BJ (cell line): ENCODE data around the gene CNST. TPM values are rescaled to one million over a fixed set of nuclear protein-coding genes. Genes with fewer than 3 reads are reported as not detected.

Experiments
- CTCF ChIA-PET: fragments of 350-600 bp; formaldehyde crosslinking; extraction: SDS; loops from one replicate; lab custom pipeline; 2021; ENCODE audit warnings: antibody characterized with exemption, inconsistent platforms; lab: Yijun Ruan, JAX
- POLR2A ChIA-PET: fragments of 300-600 bp; sonication (Branson Sonifier 250); formaldehyde crosslinking; extraction: SDS; loops from one replicate; lab custom pipeline; 2021; ENCODE audit warnings: antibody characterized with exemption; lab: Charles Lee
- DNase-seq: peaks from one replicate; pipeline ENCODE4 v3.0.0-alpha.2; 2011; ENCODE audit warnings: low read depth
- H3K27me3 ChIP-seq: 2 replicates; pipeline ENCODE4 v1.6.0; 2011; ENCODE audit warnings: low read length; ENCODE audit not compliant: control insufficient read depth, insufficient read depth
- H3K36me3 ChIP-seq: 2 replicates; pipeline ENCODE4 v1.5.1; 2011; ENCODE audit warnings: low read length; ENCODE audit not compliant: control insufficient read depth, insufficient read depth
- H3K4me3 ChIP-seq: 2 replicates; pipeline ENCODE4 v1.5.1; 2011; ENCODE audit warnings: low read depth, mild to moderate bottlenecking, control low read depth, low read length
- polyA plus RNA-seq: library from polyadenylated mRNA; depleted of rRNA; stranded (reverse); fragments of >200 nt; gene quantifications from 2 replicates; pipeline ENCODE4 v1.2.3, GENCODE V29; 2011
- TF ChIP-seq, protein P1 (sequence below): IDR thresholded peaks from 2 replicates; pipeline ENCODE4 v1.5.1; 2011; ENCODE audit warnings: low read depth, mild to moderate bottlenecking, control low read depth, inconsistent platforms, low read length, moderate library complexity; ENCODE audit not compliant: insufficient read depth

The CNST gene
- polyA plus RNA-seq, 1 experiment, result 29.7 TPM

DNA sequence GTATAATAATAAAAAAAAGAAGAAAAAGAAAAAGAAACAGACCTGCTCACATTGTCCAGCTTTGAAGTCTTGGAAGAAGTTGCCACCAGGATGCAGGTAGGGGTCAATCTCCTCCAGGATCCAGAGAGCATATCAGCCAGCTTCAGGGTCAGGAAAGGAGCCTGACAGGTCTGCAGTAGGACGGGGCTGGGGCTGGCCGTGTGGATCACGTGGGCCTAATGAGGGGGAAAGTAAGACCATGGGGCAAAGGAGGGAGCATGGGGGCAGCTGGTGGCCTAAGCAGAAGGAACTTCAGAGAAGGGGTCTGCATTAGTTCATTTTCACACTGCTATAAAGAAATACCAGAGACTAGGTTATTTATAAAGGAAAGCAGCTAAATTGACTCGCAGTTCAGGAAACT is 39.9 kb upstream of the CNST start:
- CTCF ChIA-PET, result interaction anchor here (0.7 kb wide), 1 partner anchor 27 kb away, joined by 3 read pairs; no protein-coding TSS in a partner anchor
- TF ChIP-seq, protein P1, sequence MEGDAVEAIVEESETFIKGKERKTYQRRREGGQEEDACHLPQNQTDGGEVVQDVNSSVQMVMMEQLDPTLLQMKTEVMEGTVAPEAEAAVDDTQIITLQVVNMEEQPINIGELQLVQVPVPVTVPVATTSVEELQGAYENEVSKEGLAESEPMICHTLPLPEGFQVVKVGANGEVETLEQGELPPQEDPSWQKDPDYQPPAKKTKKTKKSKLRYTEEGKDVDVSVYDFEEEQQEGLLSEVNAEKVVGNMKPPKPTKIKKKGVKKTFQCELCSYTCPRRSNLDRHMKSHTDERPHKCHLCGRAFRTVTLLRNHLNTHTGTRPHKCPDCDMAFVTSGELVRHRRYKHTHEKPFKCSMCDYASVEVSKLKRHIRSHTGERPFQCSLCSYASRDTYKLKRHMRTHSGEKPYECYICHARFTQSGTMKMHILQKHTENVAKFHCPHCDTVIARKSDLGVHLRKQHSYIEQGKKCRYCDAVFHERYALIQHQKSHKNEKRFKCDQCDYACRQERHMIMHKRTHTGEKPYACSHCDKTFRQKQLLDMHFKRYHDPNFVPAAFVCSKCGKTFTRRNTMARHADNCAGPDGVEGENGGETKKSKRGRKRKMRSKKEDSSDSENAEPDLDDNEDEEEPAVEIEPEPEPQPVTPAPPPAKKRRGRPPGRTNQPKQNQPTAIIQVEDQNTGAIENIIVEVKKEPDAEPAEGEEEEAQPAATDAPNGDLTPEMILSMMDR, result no peak
- Histone ChIP-seq H3K4me3 (no peak overlapping the region), H3K27me3 (peaks cover 2% of the 10 kb centered on the region; the same call in 1 of the 2 replicates), H3K36me3 (no peaks in the 10 kb centered on the region)
- POLR2A ChIA-PET, result no interaction called here
- DNase-seq, result no peak

DNA sequence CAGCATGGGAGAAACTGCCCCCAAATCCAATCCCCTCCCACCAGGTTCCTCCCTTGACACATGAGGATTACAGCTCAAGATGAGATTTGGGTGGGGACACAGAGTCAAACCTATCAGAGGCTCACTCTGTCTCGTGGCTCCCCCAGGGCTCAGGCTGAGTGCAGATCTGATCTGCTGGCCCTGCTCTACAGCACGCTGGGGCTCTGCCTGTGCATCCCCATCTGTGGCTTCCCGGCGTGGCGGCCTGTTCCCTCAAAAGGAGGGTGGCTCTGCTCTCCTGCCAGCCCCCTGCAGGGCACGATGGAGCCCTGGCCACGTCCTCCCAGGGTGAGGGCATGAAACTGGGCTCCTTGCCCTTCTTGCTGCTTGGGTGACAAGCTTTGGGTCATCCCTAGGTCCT is 39.3 kb upstream of the CNST start:
- CTCF ChIA-PET, result interaction anchor here (0.7 kb wide), 1 partner anchor 28 kb away, joined by 3 read pairs; no protein-coding TSS in a partner anchor
- no peak overlapping the region for H3K4me3 ChIP-seq
- POLR2A ChIA-PET, result no interaction called here

GRCh38 chr1:246527402-246528088 is 38.7 kb upstream of the CNST start:
- DNase-seq, result no peak
- H3K4me3 ChIP-seq, result no peak overlapping the region
- ChIA-PET CTCF (no interaction called here), POLR2A (no interaction called here)
- TF ChIP-seq, protein P1, result no peak
- H3K27me3 ChIP-seq, result peaks cover 2% of the 10 kb centered on the region; the same call in 1 of the 2 replicates
- no peaks in the 10 kb centered on the region for H3K36me3 ChIP-seq

More for the DNA sequence above, 39.3 kb upstream of the CNST start:
- no peak for DNase-seq
- H3K36me3 ChIP-seq, result no peaks in the 10 kb centered on the region
- peaks cover 2% of the 10 kb centered on the region; the same call in 1 of the 2 replicates for H3K27me3 ChIP-seq
- TF ChIP-seq, protein P1, result no peak

GRCh38 chr1:246528933-246529731 is 37.1 kb upstream of the CNST start:
- no peak for DNase-seq
- Histone ChIP-seq H3K27me3 (peaks cover 2% of the 10 kb centered on the region; the same call in 1 of the 2 replicates), H3K36me3 (no peaks in the 10 kb centered on the region), H3K4me3 (no peak overlapping the region)
- TF ChIP-seq, protein P1, result no peak
- CTCF ChIA-PET, result no interaction called here
- POLR2A ChIA-PET, result no interaction called here

GRCh38 chr1:246530482-246530881 is 35.8 kb upstream of the CNST start:
- CTCF ChIA-PET, result interaction anchor here (1.2 to 1.8 kb wide), 2 partner anchors 12 to 14 kb away, joined by 3 to 7 read pairs; no protein-coding TSS in a partner anchor
- POLR2A ChIA-PET, result no interaction called here
- no peak for DNase-seq

More at GRCh38 chr1:246530482-246530881, 35.8 kb upstream of the CNST start:
- Histone ChIP-seq H3K36me3 (no peaks in the 10 kb centered on the region), H3K4me3 (no peak overlapping the region), H3K27me3 (no peaks in the 10 kb centered on the region; the same call in 1 of the 2 replicates)
- TF ChIP-seq, protein P1, result no peak
